Endodermal cell (in vitro differentiated cells): ENCODE results near the gene MRPL11. TPM values are rescaled to one million over a fixed set of nuclear protein-coding genes. Genes with fewer than 3 reads are reported as not detected.
"Not testable (repeated sequence)": the region's sequence is repeated elsewhere in the genome, so short reads cannot be mapped to it uniquely, and the experiment has no call there.

Experiments used
- DNase-seq: peaks from one replicate; pipeline ENCODE4 v3.0.0-alpha.2; 2017
- H3K27ac ChIP-seq: 2 replicates; pipeline ENCODE4 v1.5.1; 2013; ENCODE audit warnings: mild to moderate bottlenecking, low read depth, low read length, moderate library complexity
- H3K27me3 ChIP-seq: 2 replicates; pipeline ENCODE4 v1.6.1; 2013; ENCODE audit warnings: mild to moderate bottlenecking, low read length, moderate library complexity; ENCODE audit not compliant: insufficient read depth, control insufficient read depth, poor library complexity, severe bottlenecking
- H3K36me3 ChIP-seq: 2 replicates; pipeline ENCODE4 v1.7.0; 2013; ENCODE audit warnings: mild to moderate bottlenecking, low read length, moderate library complexity; ENCODE audit not compliant: control insufficient read depth, insufficient read depth
- H3K4me1 ChIP-seq: one replicate; pipeline ENCODE4 v1.7.0; 2013; ENCODE audit warnings: low read length; ENCODE audit not compliant: control insufficient read depth, insufficient read depth
- H3K4me3 ChIP-seq: 2 replicates; pipeline ENCODE4 v1.5.1; 2013; ENCODE audit warnings: mild to moderate bottlenecking, low read length, moderate library complexity
- H3K9ac ChIP-seq: 2 replicates; pipeline ENCODE4 v1.6.1; 2013; ENCODE audit warnings: mild to moderate bottlenecking, low read length, moderate library complexity; ENCODE audit not compliant: poor library complexity, severe bottlenecking; ENCODE audit errors: extremely low read depth
- H3K9me3 ChIP-seq: 2 replicates; pipeline ENCODE4 v1.6.1; 2013; ENCODE audit warnings: mild to moderate bottlenecking, low read length, moderate library complexity; ENCODE audit not compliant: control insufficient read depth
- H3K27ac Mint-ChIP-seq: 2 replicates; pipeline ENCODE4 v1.8.0; 2020; ENCODE audit warnings: mixed read lengths
- H3K27me3 Mint-ChIP-seq: 2 replicates; pipeline ENCODE4 v1.8.0; 2021; ENCODE audit warnings: mild to moderate bottlenecking, mixed read lengths; ENCODE audit not compliant: insufficient read depth
- H3K36me3 Mint-ChIP-seq: 2 replicates; pipeline ENCODE4 v1.8.0; 2020; ENCODE audit warnings: low read depth, mixed read lengths
- H3K4me1 Mint-ChIP-seq: 2 replicates; pipeline ENCODE4 v1.8.0; 2020; ENCODE audit warnings: mixed read lengths
- H3K4me3 Mint-ChIP-seq: 2 replicates; pipeline ENCODE4 v1.8.0; 2020; ENCODE audit warnings: mild to moderate bottlenecking, moderate library complexity, mixed read lengths
- H3K9me3 Mint-ChIP-seq: 2 replicates; pipeline ENCODE4 v1.8.0; 2020; ENCODE audit warnings: mild to moderate bottlenecking, mixed read lengths
- whole genome bisulfite sequencing, 2 experiments: methylation state at CpG; one replicate each; pipeline versions ENCODE4 v1.1.5 to v1.1.7; 2013; ENCODE audit warnings: missing lambda C conversion rate in 2 of 2, mixed read lengths in 1 of 2; ENCODE audit not compliant: insufficient coverage in 1 of 2, insufficient read length in 1 of 2; 5-methylcytosine and 5-hydroxymethylcytosine counted together
- total RNA-seq, 2 donors: library from RNA; stranded (reverse); fragmentation: NEBNext Ultra II Directional in 1 of 2; extraction: Animal tissue kit (Norgen Biotek cat#: 25700) in 1 of 2; gene quantifications; 2 replicates in 1 of 2; 3 replicates in 1 of 2; pipeline ENCODE4 v1.2.1, GENCODE V29; 2021
- TF ChIP-seq, protein P1 (sequence below): fragments of 200-600 bp; sonication (generic); conservative IDR thresholded peaks from 2 replicates; pipeline ENCODE4 v1.5.0; 2021; ENCODE audit warnings: antibody characterized with exemption, mild to moderate bottlenecking

MRPL11 gene
- total RNA-seq, 2 donors from 2014 or later = 84.5 to 111 TPM

DNA sequence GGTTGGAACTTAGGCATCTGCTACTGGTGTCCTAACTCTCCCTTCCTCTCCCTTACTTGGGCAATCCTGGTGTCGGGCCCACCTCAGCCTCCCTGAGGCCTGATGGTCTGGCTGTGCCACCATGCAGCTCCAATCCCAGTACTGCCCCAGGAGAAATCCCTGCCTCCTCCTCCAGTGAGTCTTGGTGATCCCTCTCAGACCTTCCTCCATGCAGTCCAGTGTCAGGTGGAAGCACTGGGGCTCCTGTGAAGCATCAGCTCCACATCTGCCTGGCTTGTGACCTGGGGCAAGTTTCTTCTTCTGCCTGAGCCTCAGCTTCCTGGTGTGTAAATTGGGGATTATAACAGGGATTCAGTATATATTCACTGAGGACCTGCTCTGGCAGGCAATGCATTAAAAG lies 26.3 kb upstream of the MRPL11 start:
- Histone ChIP-seq H3K27ac (no peak overlapping the region), H3K36me3 (no peaks in the 10 kb centered on the region), H3K27me3 (no peaks in the 10 kb centered on the region), H3K4me1 (no peaks in the 10 kb centered on the region), H3K9me3 (peaks cover 22% of the 10 kb centered on the region), H3K4me3 (no peak overlapping the region), H3K9ac (no peak overlapping the region)
- H3K27me3 Mint-ChIP-seq = peaks cover 16% of the 10 kb centered on the region
- no peak for DNase-seq
- 92% methylated on average over 1 of the region's 1 CpG; no CpG with 5 or more reads in 1 of the 2 experiments for WGBS, 2 experiments
- no peak overlapping the region for H3K4me3 Mint-ChIP-seq
- H3K27ac Mint-ChIP-seq = no peak overlapping the region
- H3K36me3 Mint-ChIP-seq = no peaks in the 10 kb centered on the region
- H3K9me3 Mint-ChIP-seq = peaks cover 16% of the 10 kb centered on the region
- H3K4me1 Mint-ChIP-seq = peaks cover under 1% of the 10 kb centered on the region
- TF ChIP-seq, protein P1, sequence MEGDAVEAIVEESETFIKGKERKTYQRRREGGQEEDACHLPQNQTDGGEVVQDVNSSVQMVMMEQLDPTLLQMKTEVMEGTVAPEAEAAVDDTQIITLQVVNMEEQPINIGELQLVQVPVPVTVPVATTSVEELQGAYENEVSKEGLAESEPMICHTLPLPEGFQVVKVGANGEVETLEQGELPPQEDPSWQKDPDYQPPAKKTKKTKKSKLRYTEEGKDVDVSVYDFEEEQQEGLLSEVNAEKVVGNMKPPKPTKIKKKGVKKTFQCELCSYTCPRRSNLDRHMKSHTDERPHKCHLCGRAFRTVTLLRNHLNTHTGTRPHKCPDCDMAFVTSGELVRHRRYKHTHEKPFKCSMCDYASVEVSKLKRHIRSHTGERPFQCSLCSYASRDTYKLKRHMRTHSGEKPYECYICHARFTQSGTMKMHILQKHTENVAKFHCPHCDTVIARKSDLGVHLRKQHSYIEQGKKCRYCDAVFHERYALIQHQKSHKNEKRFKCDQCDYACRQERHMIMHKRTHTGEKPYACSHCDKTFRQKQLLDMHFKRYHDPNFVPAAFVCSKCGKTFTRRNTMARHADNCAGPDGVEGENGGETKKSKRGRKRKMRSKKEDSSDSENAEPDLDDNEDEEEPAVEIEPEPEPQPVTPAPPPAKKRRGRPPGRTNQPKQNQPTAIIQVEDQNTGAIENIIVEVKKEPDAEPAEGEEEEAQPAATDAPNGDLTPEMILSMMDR = no peak

DNA sequence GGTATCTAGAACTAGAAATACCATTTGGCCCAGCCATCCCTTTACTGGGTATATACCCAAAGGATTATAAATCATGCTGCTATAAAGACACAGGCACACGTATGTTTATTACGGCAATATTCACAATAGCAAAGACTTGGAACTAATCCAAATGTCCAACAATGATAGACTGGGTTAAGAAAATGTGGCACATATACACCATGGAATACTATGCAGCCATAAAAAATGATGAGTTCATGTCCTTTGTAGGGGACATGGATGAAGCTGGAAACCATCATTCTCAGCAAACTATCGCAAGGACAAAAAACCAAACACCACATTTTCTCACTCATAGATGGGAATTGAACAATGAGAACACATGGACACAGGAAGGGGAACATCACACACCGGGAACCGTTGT lies 25.5 kb upstream of the MRPL11 start:
- not testable (repeated sequence) for H3K27ac Mint-ChIP-seq, H3K4me3 ChIP-seq, H3K4me1 Mint-ChIP-seq, H3K4me1 ChIP-seq, DNase-seq, H3K36me3 Mint-ChIP-seq, H3K4me3 Mint-ChIP-seq, H3K27ac ChIP-seq, H3K9ac ChIP-seq, H3K27me3 ChIP-seq, H3K36me3 ChIP-seq
- peaks cover 16% of the 10 kb centered on the region for H3K9me3 Mint-ChIP-seq
- H3K9me3 ChIP-seq = peaks cover 22% of the 10 kb centered on the region
- H3K27me3 Mint-ChIP-seq = peaks cover 22% of the 10 kb centered on the region
- 90 to 92% methylated on average over 2 to 4 of the region's 5 CpGs for WGBS, 2 experiments

DNA sequence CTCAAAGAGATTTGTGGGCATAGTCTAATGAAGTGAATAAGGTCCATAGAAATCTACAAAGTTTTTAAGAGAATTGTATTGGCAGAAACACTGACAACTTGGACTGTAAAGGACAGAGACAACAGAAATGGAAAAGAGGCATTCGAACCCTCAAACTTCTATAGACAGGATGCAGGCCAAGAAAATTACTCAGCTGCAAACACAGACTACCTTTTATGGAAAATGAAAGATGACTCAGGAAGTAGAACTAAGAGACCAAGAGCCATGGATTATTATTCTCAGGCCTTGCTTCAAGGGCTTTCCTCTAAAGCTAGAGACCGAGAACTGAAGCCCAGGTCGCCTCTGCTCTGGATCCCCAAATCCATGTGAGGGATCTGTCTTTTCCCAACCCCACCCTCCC lies 24.3 kb upstream of the MRPL11 start:
- TF ChIP-seq, protein P1 = no peak
- no peak overlapping the region for H3K27ac Mint-ChIP-seq
- H3K4me1 Mint-ChIP-seq = no peaks in the 10 kb centered on the region
- no peak overlapping the region for H3K4me3 Mint-ChIP-seq
- no peak overlapping the region for H3K27ac ChIP-seq
- H3K4me3 ChIP-seq = no peak overlapping the region
- H3K9me3 Mint-ChIP-seq = peaks cover 16% of the 10 kb centered on the region
- no peak for DNase-seq
- no peaks in the 10 kb centered on the region for H3K36me3 ChIP-seq
- H3K9ac ChIP-seq = no peak overlapping the region
- H3K27me3 ChIP-seq = no peaks in the 10 kb centered on the region
- H3K36me3 Mint-ChIP-seq = no peaks in the 10 kb centered on the region
- 87 to 91% methylated on average over 3 of the region's 3 CpGs for WGBS, 2 experiments
- H3K4me1 ChIP-seq = no peaks in the 10 kb centered on the region
- peaks cover 22% of the 10 kb centered on the region for H3K9me3 ChIP-seq
- H3K27me3 Mint-ChIP-seq = peaks cover 28% of the 10 kb centered on the region

DNA sequence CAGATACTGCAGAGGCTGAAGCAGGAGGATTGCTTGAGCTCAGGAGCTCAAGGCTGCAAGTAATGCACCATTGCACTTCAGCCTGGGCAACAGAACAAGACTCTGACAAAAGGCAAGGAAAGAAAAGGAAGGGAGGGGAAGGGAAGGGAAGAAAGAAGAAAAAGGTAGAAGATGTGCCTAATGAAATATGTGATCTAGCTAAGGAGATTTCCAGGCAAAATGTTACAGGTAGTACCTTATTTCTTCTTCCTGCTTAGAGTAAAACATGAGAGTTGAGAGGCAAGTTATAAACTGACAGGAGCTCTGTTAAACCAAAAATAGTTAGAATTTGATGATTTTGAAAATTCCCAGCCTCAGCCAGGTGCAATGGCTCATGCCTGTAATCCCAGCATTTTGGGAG lies 23.4 kb upstream of the MRPL11 start:
- Histone ChIP-seq H3K9me3 (peaks cover 22% of the 10 kb centered on the region), H3K27me3 (no peaks in the 10 kb centered on the region), H3K36me3 (no peaks in the 10 kb centered on the region), H3K4me3 (no peak overlapping the region), H3K4me1 (no peaks in the 10 kb centered on the region), H3K9ac (no peak overlapping the region), H3K27ac (no peak overlapping the region)
- Mint-ChIP-seq H3K27me3 (peaks cover 28% of the 10 kb centered on the region), H3K4me3 (no peak overlapping the region), H3K4me1 (no peaks in the 10 kb centered on the region), H3K27ac (no peak overlapping the region), H3K36me3 (no peaks in the 10 kb centered on the region), H3K9me3 (peaks cover 16% of the 10 kb centered on the region)
- DNase-seq = no peak
- TF ChIP-seq, protein P1 = no peak
